GM19328 (cell line): ENCODE data around the gene SRRD.

Experiments
- ATAC-seq: cut with Tn5 transposase; IDR thresholded peaks from one replicate; pipeline ENCODE4 v1.9.1; 2021; ENCODE audit warnings: mild to moderate bottlenecking, moderate library complexity; ENCODE audit not compliant: unreplicated experiment

The SRRD gene

DNA sequence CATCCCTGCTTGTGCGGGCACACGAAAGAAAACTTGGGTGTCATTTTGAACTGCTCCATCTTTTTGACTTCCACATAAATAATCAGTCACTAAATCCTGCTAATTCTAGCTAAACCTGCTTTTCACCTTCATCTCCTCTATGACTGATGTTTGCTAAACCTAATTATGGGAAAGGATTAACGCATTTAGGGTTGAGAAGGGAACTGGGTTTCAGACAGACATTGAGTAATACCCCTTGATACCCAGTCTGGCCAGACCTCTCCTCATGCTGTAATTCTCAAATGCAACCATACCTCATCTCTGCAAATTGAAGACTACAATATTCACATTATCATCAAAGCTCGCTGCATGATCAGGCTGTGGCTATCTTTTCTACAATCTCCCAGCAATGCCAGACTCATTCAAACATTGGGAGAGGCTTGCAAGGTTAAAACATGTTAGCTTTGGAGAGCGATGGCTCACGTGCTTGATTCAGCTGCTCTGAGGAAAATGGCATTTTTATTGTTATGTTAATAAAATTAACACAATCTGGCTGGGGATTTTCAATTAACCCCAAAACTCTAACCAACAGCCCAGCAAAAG is 2.5 kb upstream of the SRRD start:
- no peak for ATAC-seq

GRCh38 chr22:26481694-26482093 is 2.0 kb upstream of the SRRD start:
- no peak for ATAC-seq

- ATAC-seq = no peak
Observed at GRCh38 chr22:26482161-26482560, 1.5 kb upstream of the SRRD start.

DNA sequence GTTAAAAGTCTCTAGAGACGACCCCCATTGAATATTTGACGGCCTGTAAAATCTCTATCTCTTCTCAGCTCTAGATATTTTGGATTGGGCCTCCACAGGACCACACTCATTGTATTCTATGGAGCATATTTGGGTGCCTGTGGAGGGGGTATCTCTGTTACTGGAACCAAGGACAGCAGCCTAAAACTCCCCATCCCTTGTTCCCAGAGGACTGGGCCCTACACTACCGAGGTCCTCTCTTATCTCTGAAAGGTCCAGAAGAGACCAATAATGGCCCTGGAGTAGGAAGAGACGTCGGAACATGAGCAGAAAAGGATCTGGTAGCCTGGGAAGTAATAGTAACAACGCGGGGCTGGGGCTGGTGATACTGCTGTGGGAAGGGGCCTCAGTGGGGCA is 636 bp upstream of the SRRD start:
- ATAC-seq = no peak

GRCh38 chr22:26484360-26484706 is 656 bp downstream of the SRRD start:
- no peak for ATAC-seq

DNA sequence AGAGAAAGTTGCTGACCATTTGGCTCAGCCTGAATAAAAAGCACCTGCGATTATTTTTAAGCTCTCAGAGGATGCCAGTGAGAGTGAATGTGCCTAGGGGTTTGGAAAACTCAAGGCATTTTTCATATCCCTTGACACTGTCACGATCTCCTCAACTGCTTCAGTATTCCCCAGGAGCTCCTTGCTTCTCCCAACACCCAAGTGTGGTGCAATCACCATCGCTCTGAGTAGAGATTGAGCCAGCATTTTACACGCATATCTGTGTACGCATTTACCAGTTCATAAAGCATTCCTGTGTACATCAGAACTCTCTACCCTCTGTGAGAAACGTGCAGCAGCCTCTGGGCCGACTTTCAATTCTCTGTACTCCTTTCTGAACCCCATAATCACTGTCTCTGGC is 1.3 kb downstream of the SRRD start:
- ATAC-seq = no peak

DNA sequence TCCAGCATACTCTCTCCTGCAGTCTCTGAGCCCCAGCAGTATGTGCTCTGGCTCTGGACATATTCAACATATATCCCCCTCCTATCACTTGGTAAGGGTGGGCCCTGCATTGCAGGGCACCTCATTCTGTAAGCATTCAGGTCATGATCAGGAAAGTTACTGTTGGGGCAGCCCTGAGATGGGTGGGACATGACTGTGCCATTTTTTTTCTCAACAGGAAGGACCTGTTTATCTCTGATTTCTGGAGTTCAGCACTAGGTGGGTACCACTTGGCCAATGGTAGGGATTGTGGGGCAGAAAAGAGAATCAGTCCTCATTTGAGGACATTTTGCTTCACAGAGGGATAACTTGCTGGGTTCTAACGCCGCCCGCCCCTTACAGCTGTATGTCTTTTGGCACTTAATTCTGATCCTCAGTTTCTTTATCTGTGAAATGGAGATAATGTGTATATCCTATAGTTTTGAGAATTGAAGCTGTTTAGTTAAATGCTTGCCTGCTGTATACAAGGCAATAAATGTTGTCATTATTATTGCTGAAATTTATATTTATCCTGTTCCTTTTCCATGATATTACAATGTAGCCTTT is 2.2 kb downstream of the SRRD start:
- ATAC-seq = no peak

- no peak for ATAC-seq
Observed at GRCh38 chr22:26486394-26486793, 2.7 kb downstream of the SRRD start.

- no peak for ATAC-seq
Observed at GRCh38 chr22:26487996-26488395, 4.3 kb downstream of the SRRD start.

GRCh38 chr22:26489447-26490036 is 5.9 kb downstream of the SRRD start:
- ATAC-seq = no peak

DNA sequence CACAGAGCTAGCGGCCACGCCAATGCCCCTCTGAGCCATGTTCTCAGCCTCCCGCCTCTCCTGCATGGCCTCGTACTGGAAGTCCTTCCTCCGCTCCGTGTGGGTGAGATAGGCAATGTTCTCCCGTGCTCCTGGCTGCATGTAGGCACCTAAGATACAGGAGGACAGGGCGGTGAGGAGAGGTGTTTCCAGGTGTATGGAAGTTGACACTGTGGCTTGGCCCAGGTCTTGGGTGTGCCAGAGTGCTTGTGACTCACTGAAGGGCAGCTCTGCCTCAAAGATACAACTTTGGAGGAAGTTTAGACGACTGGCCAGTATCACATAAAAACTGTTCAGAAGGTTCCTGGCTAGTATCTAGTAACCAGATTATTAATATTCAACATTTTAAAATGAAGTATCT is 8.5 kb downstream of the SRRD start:
- ATAC-seq = no peak

DNA sequence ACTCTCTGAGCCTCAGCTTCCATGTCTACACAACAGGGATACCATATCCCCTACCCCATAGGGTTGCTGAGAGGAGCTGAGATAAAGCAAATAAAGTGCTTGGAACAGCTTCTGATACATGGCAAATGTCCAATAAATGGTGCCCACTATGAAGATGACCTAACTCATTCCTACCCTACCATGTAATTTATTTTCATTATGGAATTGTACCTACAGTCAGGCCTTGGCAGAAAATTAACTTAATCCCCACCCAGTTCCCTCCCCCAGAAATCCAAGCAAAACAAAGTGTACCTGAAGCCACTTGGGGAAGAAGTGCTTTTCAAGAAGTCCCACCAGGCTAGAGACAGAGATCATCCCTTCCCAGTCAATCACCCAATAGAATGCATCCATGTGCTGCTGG is 10.8 kb downstream of the SRRD start:
- ATAC-seq = no peak

DNA sequence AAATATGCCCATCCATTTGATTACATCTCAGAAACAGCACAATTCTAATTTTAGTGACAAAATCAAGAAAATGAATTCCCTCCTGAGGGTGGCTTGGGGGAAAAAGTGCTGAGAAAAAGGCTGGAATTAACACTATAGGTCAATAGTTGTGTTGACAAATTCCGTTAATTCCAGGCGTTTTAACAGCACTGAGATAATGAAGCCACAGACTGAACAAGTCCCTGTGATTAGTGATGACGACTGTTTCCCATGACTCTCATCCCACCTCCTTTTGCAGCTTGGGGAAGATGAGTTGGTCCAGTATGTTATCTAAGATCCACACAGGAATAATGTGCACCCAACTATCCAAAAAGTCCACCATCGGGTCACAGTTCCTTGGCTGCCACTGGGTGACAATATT is 12.8 kb downstream of the SRRD start:
- ATAC-seq = no peak

DNA sequence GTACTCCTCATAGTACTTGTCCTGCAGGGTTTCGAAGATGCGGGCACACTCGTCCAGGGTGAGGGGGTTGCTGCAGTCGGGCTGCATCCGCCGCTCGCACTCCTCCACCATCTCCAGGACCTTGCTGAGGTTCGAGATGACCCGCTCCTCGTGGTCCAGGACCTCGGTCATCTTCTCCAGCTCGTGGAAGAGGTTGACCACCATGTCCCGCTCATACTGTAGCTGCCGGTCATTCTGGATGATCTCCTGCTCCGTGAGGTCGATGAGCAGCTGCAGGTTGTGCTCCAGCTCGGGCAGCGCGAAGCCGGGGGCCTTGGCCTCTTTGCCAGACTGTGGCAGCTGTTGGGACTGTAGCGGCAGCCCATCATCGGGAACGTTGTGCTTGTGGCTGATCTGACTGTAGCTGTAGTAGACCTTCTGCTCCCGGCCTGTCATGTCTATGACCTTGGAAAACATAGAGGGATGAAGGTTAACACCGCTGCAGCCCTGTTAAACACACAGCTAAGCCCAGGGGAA is 15.6 kb downstream of the SRRD start:
- no peak for ATAC-seq

DNA sequence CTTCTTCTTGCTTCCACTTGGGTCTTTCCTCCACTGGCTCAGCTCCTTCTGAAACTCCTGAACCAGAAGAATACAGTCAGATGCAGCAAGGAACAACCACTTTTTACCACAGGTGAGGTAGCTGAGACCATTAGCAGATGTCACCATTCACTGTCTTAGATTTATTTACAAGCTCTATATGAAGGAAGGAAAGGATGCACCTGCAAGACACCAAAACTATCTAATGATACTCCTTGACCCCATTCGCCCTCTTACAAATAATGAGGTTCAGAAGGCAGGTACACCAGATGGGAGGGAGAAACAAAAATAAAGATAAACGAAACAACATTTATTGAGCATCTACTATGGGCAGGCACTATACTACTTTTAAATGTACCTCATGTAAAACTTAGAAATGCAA is 18.3 kb downstream of the SRRD start:
- no peak for ATAC-seq

- no peak for ATAC-seq
Observed at GRCh38 chr22:26502688-26503561, 19.2 kb downstream of the SRRD start.

DNA sequence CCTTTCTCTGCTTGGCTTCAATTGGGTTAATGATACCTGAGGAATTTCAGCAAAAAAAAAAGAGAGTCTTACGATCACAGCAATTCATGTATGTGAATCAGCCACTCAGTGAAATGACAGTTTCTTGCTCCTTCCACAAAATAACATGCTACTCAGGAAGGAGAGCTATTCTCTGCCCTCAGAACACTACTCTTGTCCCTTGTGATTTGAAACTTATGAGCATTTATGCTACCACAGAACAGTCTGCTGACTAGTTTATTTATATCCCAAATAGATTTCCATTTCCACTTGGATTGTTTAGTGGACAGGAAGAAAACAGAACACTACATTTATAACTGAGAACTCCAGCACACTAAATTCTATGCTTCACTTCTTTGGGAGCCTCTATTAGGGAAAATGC is 20.1 kb downstream of the SRRD start:
- ATAC-seq = no peak

GRCh38 chr22:26508148-26508547 is 24.5 kb downstream of the SRRD start:
- no peak for ATAC-seq

DNA sequence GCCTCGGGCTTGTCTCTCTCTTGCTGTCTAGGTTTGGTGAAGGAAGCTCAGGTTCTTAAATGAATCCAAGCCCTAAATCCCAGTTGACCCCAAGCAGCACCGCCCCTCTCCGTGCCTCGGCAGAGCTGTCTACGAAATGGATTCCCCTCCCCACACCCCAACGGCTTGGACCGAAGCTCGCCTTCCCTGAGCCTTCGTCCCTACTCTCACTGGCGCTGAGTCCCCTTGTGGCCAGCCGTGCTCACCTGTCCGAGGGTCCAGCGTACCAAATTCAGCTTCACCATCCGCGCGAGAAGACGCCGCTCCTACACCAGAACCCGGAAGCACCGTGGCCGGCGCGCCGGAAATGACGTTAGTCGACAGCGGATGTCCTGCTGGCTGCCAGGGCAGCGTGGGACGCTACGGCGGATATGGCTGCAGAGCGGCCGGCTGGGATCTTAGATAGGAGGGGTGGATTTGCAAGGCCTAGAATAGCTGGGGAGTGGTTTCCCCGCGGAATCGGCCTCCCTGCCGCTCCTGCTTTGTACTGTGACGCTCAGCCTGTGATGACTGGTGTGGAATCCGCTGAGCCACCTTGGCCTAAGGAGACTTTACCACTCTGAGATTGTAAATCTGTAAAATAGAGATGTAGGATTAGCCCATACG is 28.6 kb downstream of the SRRD start, which contains the start of gene TFIP11:
Gene TFIP11, minus strand, starts transcription at position 325 of the 645 bp plus-strand sequence. CDS start 2,201 bp downstream, outside the sequence.
- ATAC-seq = peak; percentile 93

- ATAC-seq = no peak
Observed at GRCh38 chr22:26513838-26514237, 30.2 kb downstream of the SRRD start.
